Sigmoid colon (tissue), 7 donors: ENCODE measurements around the gene SENP2. TPM values are rescaled to one million over a fixed set of nuclear protein-coding genes. Genes with fewer than 3 reads are reported as not detected.

Source experiments
- DNase-seq: peaks from one replicate; pipeline ENCODE4 v3.0.0-alpha.2; 2019
- H3K27ac ChIP-seq, 4 donors: fragments of 200-600 bp; sonication (generic); one replicate each; pipeline ENCODE4 v1.5.1; 2016 to 2019; ENCODE audit warnings: mild to moderate bottlenecking in 1 of 4
- H3K27me3 ChIP-seq, 3 donors: fragments of 200-600 bp; sonication (generic); one replicate each; pipeline ENCODE4 v1.5.1; 2019; ENCODE audit warnings: mild to moderate bottlenecking in 1 of 3
- H3K36me3 ChIP-seq, 4 donors: fragments of 200-600 bp; sonication (generic); one replicate each; pipeline ENCODE4 v1.5.1; 2016 to 2019
- H3K4me1 ChIP-seq, 4 donors: fragments of 200-600 bp; sonication (generic); one replicate each; pipeline ENCODE4 v1.5.1; 2017 to 2019
- H3K4me3 ChIP-seq, 4 donors: fragments of 200-600 bp; sonication (generic); one replicate each; pipeline ENCODE4 v1.5.1; 2017 to 2019; ENCODE audit warnings: mild to moderate bottlenecking in 2 of 4, moderate library complexity in 1 of 4
- H3K9me3 ChIP-seq, 4 donors: fragments of 200-600 bp in 3 of 4; sonication (generic) in 3 of 4; one replicate each; pipeline versions ENCODE4 v1.5.1 to v1.6.1; 2013 to 2019
- EP300 ChIP-seq, 4 donors: sonication (generic); formaldehyde crosslinking; IDR thresholded peaks; one replicate each; pipeline ENCODE4 v1.6.1; 2017; ENCODE audit warnings: antibody characterized with exemption in 4 of 4
- POLR2A ChIP-seq, 2 donors: fragments of 450-650 bp; IDR thresholded peaks; one replicate each; pipeline ENCODE4 v1.6.1; 2016; ENCODE audit warnings: antibody characterized with exemption in 2 of 2, mild to moderate bottlenecking in 2 of 2, moderate library complexity in 2 of 2
- POLR2AphosphoS5 ChIP-seq, 4 donors: sonication (generic); formaldehyde crosslinking; IDR thresholded peaks; one replicate each; pipeline ENCODE4 v1.6.1; 2017; ENCODE audit warnings: antibody characterized with exemption in 4 of 4
- WGBS, 2 donors: extraction: QIAGEN DNeasy Blood & Tissue Kit; methylation state at CpG; one replicate each; pipeline ENCODE4 v1.1.7; 2013; 5-methylcytosine and 5-hydroxymethylcytosine counted together
- intact Hi-C: fragments of 100-400 bp; cut with DNase I; formaldehyde crosslinking; loops from one replicate; pipeline ENCODE4 v1.15.1; 2023
- polyA plus RNA-seq, 3 donors: library from polyadenylated mRNA; stranded (reverse); fragments of 200-250 nt; gene quantifications; one replicate each; pipeline ENCODE4 v1.2.3, GENCODE V29; 2013
- total RNA-seq, 4 donors: library from RNA; depleted of rRNA; stranded (reverse); fragments of >200 nt; gene quantifications; one replicate each; pipeline ENCODE4 v1.1.0, GENCODE V29; 2016
- TF ChIP-seq, protein P1 (sequence below), 4 experiments: fragments of 450-650 bp in 3 of 4; fragments of 200-600 bp in 1 of 4; IDR thresholded peaks; one replicate each; pipeline ENCODE4 v1.5.1; 2016 to 2019; ENCODE audit warnings: antibody characterized with exemption in 4 of 4, mild to moderate bottlenecking in 3 of 4, moderate library complexity in 2 of 4
- donor health status: healthy with polysubstance abuse.
- donor health status: Bipolar disorder and iron deficiency.
- donor health status: healthy.

The SENP2 gene
- total and polyA plus RNA-seq, 7 donors: 9.0 to 28.5 (median 24.8) TPM

- intact Hi-C loops: loop anchor here (2.0 to 10.0 kb wide), 4 partner anchors 88 to 981 kb away; partner anchors contain the start of genes MAP3K13, TBCCD1, TMEM41A and TRA2B
- Histone ChIP-seq H3K9me3 (no peaks in the 10 kb centered on the region), H3K27me3 (no peaks in the 10 kb centered on the region), H3K4me3 (peak overlapping the region; percentile 80 to 85 (median 82)), H3K27ac (peak overlapping the region; percentile 94 to 96 (median 96)), H3K36me3 (peaks cover 0 to 7% (median 3%) of the 10 kb centered on the region in 4 donors), H3K4me1 (peaks cover 0 to 36% (median 26%) of the 10 kb centered on the region in 4 donors)
- no peak for DNase-seq
- TF ChIP-seq POLR2AphosphoS5 (IDR thresholded peaks at IDR 0.05) (no peak), EP300 (IDR thresholded peaks at IDR 0.05) (no peak), POLR2A (IDR thresholded peaks at IDR 0.05) (no peak)
- TF ChIP-seq, protein P1, sequence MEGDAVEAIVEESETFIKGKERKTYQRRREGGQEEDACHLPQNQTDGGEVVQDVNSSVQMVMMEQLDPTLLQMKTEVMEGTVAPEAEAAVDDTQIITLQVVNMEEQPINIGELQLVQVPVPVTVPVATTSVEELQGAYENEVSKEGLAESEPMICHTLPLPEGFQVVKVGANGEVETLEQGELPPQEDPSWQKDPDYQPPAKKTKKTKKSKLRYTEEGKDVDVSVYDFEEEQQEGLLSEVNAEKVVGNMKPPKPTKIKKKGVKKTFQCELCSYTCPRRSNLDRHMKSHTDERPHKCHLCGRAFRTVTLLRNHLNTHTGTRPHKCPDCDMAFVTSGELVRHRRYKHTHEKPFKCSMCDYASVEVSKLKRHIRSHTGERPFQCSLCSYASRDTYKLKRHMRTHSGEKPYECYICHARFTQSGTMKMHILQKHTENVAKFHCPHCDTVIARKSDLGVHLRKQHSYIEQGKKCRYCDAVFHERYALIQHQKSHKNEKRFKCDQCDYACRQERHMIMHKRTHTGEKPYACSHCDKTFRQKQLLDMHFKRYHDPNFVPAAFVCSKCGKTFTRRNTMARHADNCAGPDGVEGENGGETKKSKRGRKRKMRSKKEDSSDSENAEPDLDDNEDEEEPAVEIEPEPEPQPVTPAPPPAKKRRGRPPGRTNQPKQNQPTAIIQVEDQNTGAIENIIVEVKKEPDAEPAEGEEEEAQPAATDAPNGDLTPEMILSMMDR (IDR thresholded peaks at IDR 0.05): no peak
- whole genome bisulfite sequencing, 2 donors: 0 to 2% methylated on average over 7 of the region's 7 CpGs
Observed at GRCh38 chr3:185586686-185587039, 568 bp downstream of the SENP2 start.

DNA sequence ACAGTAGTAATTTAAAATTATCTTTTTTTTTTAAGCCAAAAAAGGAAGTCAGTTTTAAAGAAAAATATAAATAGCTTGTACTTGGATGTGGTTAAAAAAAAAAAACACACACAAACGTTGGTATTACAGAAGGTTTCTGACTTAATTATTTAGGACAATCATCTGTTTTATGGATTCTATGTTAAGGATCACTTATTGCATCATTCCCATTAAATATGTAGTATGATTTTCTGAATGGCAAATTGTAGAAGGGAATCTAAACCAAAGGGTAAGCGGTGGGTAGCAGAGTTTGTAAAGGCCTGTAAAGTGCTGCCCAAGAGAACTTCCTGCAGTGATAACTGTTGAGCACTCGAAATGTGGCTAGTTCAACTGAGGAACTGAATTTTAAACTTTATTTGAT is 8.0 kb downstream of the SENP2 start:
- no peaks in the 10 kb centered on the region for H3K27me3 ChIP-seq
- H3K36me3 ChIP-seq: peaks cover 0 to 63% (median 3%) of the 10 kb centered on the region in 4 donors
- H3K4me3 ChIP-seq: no peak overlapping the region
- H3K9me3 ChIP-seq: no peaks in the 10 kb centered on the region
- no peak overlapping the region for H3K27ac ChIP-seq
- peaks cover 0 to 7% (median 1%) of the 10 kb centered on the region in 4 donors for H3K4me1 ChIP-seq
- TF ChIP-seq, protein P1 (IDR thresholded peaks at IDR 0.05): no peak
- TF ChIP-seq POLR2A (IDR thresholded peaks at IDR 0.05) (no peak), POLR2AphosphoS5 (IDR thresholded peaks at IDR 0.05) (no peak), EP300 (IDR thresholded peaks at IDR 0.05) (no peak)
- intact Hi-C loops: no loop called here
- WGBS, 2 donors: 52 to 70% methylated on average over 3 of the region's 3 CpGs
- no peak for DNase-seq

GRCh38 chr3:185595526-185595925 is 9.4 kb downstream of the SENP2 start:
- Histone ChIP-seq H3K36me3 (peaks cover 0 to 78% (median 3%) of the 10 kb centered on the region in 4 donors), H3K4me3 (no peak overlapping the region), H3K27me3 (no peaks in the 10 kb centered on the region), H3K4me1 (no peaks in the 10 kb centered on the region), H3K9me3 (no peaks in the 10 kb centered on the region), H3K27ac (no peak overlapping the region)
- TF ChIP-seq POLR2AphosphoS5 (IDR thresholded peaks at IDR 0.05): no peak
- no peak for TF ChIP-seq POLR2A (IDR thresholded peaks at IDR 0.05)
- TF ChIP-seq, protein P1 (IDR thresholded peaks at IDR 0.05): no peak
- TF ChIP-seq EP300 (IDR thresholded peaks at IDR 0.05): no peak
- no peak for DNase-seq
- intact Hi-C loops: no loop called here
- 71 to 91% methylated on average over 4 of the region's 4 CpGs for WGBS, 2 donors

DNA sequence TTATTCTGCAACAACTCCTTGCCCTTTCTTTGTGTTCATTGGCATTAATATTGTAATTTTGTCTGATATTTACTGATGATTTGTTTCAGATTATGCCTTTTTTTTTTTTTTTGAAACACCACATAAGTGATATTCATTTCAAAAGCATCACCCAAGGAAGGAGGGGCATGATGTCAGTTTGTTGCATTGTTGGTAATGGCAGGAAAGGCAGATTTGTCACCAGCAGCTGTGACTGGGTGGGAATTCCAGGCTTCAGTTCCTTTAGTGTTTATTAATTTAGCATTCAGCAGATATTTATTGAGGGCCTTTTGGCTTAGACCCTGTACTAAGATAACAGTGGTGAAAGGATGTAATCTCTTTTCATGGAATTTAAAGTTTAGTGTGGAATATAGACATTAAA is 19.5 kb downstream of the SENP2 start:
- no peak for DNase-seq
- H3K4me1 ChIP-seq: no peaks in the 10 kb centered on the region
- intact Hi-C loops: no loop called here
- H3K36me3 ChIP-seq: peaks cover 9 to 100% (median 40%) of the 10 kb centered on the region in 4 donors
- no peak for TF ChIP-seq POLR2A (IDR thresholded peaks at IDR 0.05)
- TF ChIP-seq, protein P1 (IDR thresholded peaks at IDR 0.05): no peak
- no peak for TF ChIP-seq EP300 (IDR thresholded peaks at IDR 0.05)
- no peak for TF ChIP-seq POLR2AphosphoS5 (IDR thresholded peaks at IDR 0.05)
- no peak overlapping the region for H3K4me3 ChIP-seq
- H3K27ac ChIP-seq: no peak overlapping the region
- no peaks in the 10 kb centered on the region for H3K27me3 ChIP-seq
- no peaks in the 10 kb centered on the region for H3K9me3 ChIP-seq

- intact Hi-C loops: no loop called here
- Histone ChIP-seq H3K27me3 (no peaks in the 10 kb centered on the region), H3K9me3 (no peaks in the 10 kb centered on the region), H3K4me3 (no peak overlapping the region), H3K27ac (no peak overlapping the region), H3K36me3 (peaks cover 13 to 100% (median 40%) of the 10 kb centered on the region in 4 donors), H3K4me1 (no peaks in the 10 kb centered on the region)
- TF ChIP-seq POLR2AphosphoS5 (IDR thresholded peaks at IDR 0.05) (no peak), POLR2A (IDR thresholded peaks at IDR 0.05) (no peak), EP300 (IDR thresholded peaks at IDR 0.05) (no peak)
- TF ChIP-seq, protein P1 (IDR thresholded peaks at IDR 0.05): no peak
- WGBS, 2 donors: 75 to 87% methylated on average over 4 of the region's 4 CpGs
- no peak for DNase-seq
Observed at GRCh38 chr3:185606196-185606595, 20.1 kb downstream of the SENP2 start.
